Endothelial cell of umbilical vein (primary cell): ENCODE results near the gene SAC3D1.

Experiments used
- CTCF ChIP-seq, 2 donors: IDR thresholded peaks; 1 replicate in 1 of 2; 2 replicates in 1 of 2; pipeline ENCODE4 v1.5.1; 2011; ENCODE audit warnings: low read length in 2 of 2, mild to moderate bottlenecking in 2 of 2, moderate library complexity in 2 of 2, control low read depth in 1 of 2, inconsistent platforms in 1 of 2, low read depth in 1 of 2; ENCODE audit not compliant: insufficient read depth in 1 of 2; ENCODE audit errors: extremely low read depth in 1 of 2
- JUN ChIP-seq: IDR thresholded peaks from 2 replicates; pipeline ENCODE4 v1.6.1; 2011; ENCODE audit warnings: borderline replicate concordance, low read depth; ENCODE audit not compliant: insufficient read length, insufficient read depth
- POLR2A ChIP-seq: IDR thresholded peaks from 2 replicates; pipeline ENCODE4 v1.6.1; 2012; ENCODE audit warnings: low read depth, mild to moderate bottlenecking, control low read depth, low read length
- POLR2AphosphoS5 ChIP-seq: IDR thresholded peaks from 2 replicates; pipeline ENCODE4 v1.6.1; 2012; ENCODE audit warnings: low read depth, mild to moderate bottlenecking, control low read depth, low read length, moderate library complexity; ENCODE audit not compliant: insufficient read depth

- TF ChIP-seq POLR2A (no peak), POLR2AphosphoS5 (no peak), CTCF (IDR thresholded peaks at IDR 0.05; ENCODE audit: extremely low read depth in 1 of 2, insufficient read depth in 1 of 2, low read depth in 1 of 2, low read length in 2 of 2) (no peak), JUN (no peak)
Observed at GRCh38 chr11:65057526-65057925, 16.5 kb downstream of the SAC3D1 start.
